ENCODE data around the gene SLC25A21.

Gene SLC25A21

DNA sequence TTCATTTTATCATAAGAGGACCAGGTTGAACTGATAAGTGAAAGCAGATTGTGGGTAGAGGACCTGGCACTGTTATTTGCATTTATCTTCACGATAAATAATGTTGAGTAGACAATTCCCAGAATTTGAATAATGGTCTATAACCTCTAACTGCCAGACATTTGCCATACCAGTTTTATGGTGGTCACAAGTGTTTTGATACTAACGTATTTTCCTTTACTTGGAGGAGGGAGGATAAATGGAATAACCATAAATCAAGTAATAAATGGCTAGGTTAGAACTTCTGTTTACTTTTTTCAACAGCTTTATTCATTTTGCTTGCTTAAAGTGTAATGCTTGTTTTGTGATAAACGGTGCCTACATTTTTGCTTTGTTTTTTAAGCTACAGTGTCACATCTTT lies 501.3 kb downstream of the SLC25A21 start:
- WGBS (ENCODE audit: extremely low coverage, insufficient coverage, insufficient read length): no CpG with 5 or more reads among the region's 3 CpGs
- Histone ChIP-seq H3K4me1 (ENCODE audit: control insufficient read depth in 1 of 2, insufficient read depth in 2 of 2, low read length in 2 of 2) (peaks cover 5 to 7% of the 10 kb centered on the region in 2 experiments), H3K27ac (ENCODE audit: low read depth, low read length) (no peak overlapping the region)

DNA sequence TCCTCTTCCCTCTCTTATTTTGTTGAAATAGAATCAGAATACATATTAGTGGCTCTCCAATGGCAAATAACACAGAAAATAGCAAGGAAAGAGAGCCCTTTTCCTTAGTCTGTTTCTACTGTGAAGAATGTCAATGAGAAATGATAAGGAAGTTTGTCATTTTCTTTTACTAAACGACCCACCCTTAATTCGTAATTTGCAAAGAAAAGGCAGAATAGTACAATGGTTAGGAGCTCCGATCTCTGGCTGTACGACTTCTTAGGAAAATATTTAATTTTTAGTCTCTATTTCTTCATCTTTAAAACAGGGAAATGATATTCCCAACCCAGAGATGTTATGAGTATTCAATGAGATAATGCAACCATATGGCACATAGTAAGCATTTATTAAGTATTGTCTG lies 504.7 kb downstream of the SLC25A21 start:
- no CpG with 5 or more reads among the region's 4 CpGs for WGBS (ENCODE audit: extremely low coverage, insufficient coverage, insufficient read length)

More for the DNA sequence above, 501.3 kb downstream of the SLC25A21 start:
- Histone ChIP-seq H3K18ac (ENCODE audit: low read length) (no peak overlapping the region), H2AFZ (ENCODE audit: insufficient read depth, low read length, poor library complexity) (no peak overlapping the region), H3K79me1 (ENCODE audit: low read length) (no peaks in the 10 kb centered on the region), H3K9ac (ENCODE audit: low read length) (no peak overlapping the region), H4K8ac (ENCODE audit: low read depth, low read length) (no peak overlapping the region), H2BK120ac (ENCODE audit: insufficient read depth, low read length, poor library complexity) (no peak overlapping the region), H2AK5ac (ENCODE audit: low read length) (no peak overlapping the region), H3K79me2 (ENCODE audit: control insufficient read depth, insufficient read depth, low read length, poor library complexity) (no peaks in the 10 kb centered on the region), H3K4me2 (ENCODE audit: low read length) (no peak overlapping the region), H2BK5ac (ENCODE audit: low read depth, low read length, poor library complexity) (no peak overlapping the region), H3K4ac (ENCODE audit: low read depth, low read length) (no peak overlapping the region), H2BK12ac (ENCODE audit: low read length) (no peak overlapping the region), H4K91ac (ENCODE audit: low read depth, low read length) (no peak overlapping the region), H3K36me3 (ENCODE audit: control insufficient read depth in 1 of 2, insufficient read depth in 2 of 2, low read length in 2 of 2) (no peaks in the 10 kb centered on the region), H4K12ac (ENCODE audit: low read depth, low read length) (no peak overlapping the region), H3K14ac (ENCODE audit: low read length) (no peak overlapping the region), H3K9me3 (ENCODE audit: insufficient read depth, low read depth, low read length) (no peaks in the 10 kb centered on the region), H3K4me3 (ENCODE audit: low read depth, low read length) (no peak overlapping the region), H3K23ac (ENCODE audit: low read length) (no peak overlapping the region), H3K27me3 (ENCODE audit: insufficient read depth, low read length) (peaks cover 12% of the 10 kb centered on the region)
- DNase-seq: no peak

DNA sequence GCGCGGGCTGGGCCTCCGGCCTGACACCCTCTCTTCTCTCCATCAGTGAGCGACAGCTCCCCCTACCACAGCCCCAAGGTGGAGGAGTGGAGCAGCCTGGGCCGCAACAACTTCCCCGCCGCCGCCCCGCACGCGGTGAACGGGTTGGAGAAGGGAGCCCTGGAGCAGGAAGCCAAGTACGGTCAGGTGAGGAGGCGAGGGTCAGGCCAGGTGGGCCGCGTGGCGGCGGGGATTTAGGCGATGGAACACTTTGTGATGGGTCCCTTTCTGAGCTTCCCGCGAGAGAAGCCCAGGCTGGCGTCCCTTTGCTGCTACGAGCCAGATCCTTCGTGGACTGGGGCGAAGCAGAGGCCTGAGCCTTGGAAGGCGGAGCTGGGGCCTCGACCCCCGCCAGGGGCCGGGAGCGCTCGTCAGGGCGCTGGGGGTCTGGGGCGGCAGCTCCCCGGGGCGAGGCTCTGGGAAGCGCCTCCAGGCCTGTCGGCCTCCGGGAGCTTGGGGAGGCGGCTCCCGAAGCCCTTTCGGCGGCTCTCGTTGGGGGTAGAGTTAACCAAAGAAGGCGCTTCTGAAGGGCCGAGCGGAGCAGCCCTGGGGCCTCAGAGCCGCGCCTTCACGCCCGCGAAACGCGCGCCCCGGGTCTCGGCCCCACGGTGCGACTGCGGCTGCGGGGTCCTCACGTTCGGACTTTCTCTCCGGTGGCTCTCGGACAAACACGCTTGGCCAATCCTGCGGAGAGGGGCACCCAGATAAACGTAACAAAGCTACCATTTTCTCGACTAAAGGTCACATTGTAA lies 505.8 kb downstream of the SLC25A21 start:
- no peaks in the 10 kb centered on the region for H3K79me1 ChIP-seq (ENCODE audit: low read length)
- H3K14ac ChIP-seq (ENCODE audit: low read length): no peak overlapping the region
- H3K79me2 ChIP-seq (ENCODE audit: control insufficient read depth, insufficient read depth, low read length, poor library complexity): no peaks in the 10 kb centered on the region
- H3K4ac ChIP-seq (ENCODE audit: low read depth, low read length): no peak overlapping the region
- H2BK120ac ChIP-seq (ENCODE audit: insufficient read depth, low read length, poor library complexity): no peak overlapping the region
- no peak overlapping the region for H3K4me3 ChIP-seq (ENCODE audit: low read depth, low read length)
- H2AK5ac ChIP-seq (ENCODE audit: low read length): no peak overlapping the region
- no peak overlapping the region for H4K91ac ChIP-seq (ENCODE audit: low read depth, low read length)
- no peak overlapping the region for H4K12ac ChIP-seq (ENCODE audit: low read depth, low read length)
- no peak overlapping the region for H3K18ac ChIP-seq (ENCODE audit: low read length)
- no peak overlapping the region for H3K23ac ChIP-seq (ENCODE audit: low read length)
- no peak overlapping the region for H4K8ac ChIP-seq (ENCODE audit: low read depth, low read length)
- no peak overlapping the region for H3K27ac ChIP-seq (ENCODE audit: low read depth, low read length)
- no peaks in the 10 kb centered on the region for H3K36me3 ChIP-seq (ENCODE audit: control insufficient read depth in 1 of 2, insufficient read depth in 2 of 2, low read length in 2 of 2)
- no peak overlapping the region for H3K9ac ChIP-seq (ENCODE audit: low read length)
- DNase-seq: no peak
- H2BK12ac ChIP-seq (ENCODE audit: low read length): no peak overlapping the region
- H3K27me3 ChIP-seq (ENCODE audit: insufficient read depth, low read length): peaks cover 49% of the 10 kb centered on the region
- no CpG with 5 or more reads among the region's 68 CpGs for WGBS (ENCODE audit: extremely low coverage, insufficient coverage, insufficient read length)
- peak overlapping the region; percentile 3 for H2AFZ ChIP-seq (ENCODE audit: insufficient read depth, low read length, poor library complexity)
- H3K4me1 ChIP-seq (ENCODE audit: control insufficient read depth in 1 of 2, insufficient read depth in 2 of 2, low read length in 2 of 2): peaks cover 17 to 20% of the 10 kb centered on the region in 2 experiments
- no peak overlapping the region for H2BK5ac ChIP-seq (ENCODE audit: low read depth, low read length, poor library complexity)
- H3K9me3 ChIP-seq (ENCODE audit: insufficient read depth, low read depth, low read length): peaks cover 5% of the 10 kb centered on the region
- H3K4me2 ChIP-seq (ENCODE audit: low read length): peak overlapping the region; percentile 50

More for the DNA sequence above, 504.7 kb downstream of the SLC25A21 start:
- H3K27me3 ChIP-seq (ENCODE audit: insufficient read depth, low read length): peaks cover 42% of the 10 kb centered on the region
- no peak overlapping the region for H3K4me2 ChIP-seq (ENCODE audit: low read length)
- H3K4ac ChIP-seq (ENCODE audit: low read depth, low read length): no peak overlapping the region
- H3K23ac ChIP-seq (ENCODE audit: low read length): no peak overlapping the region
- no peak overlapping the region for H4K12ac ChIP-seq (ENCODE audit: low read depth, low read length)
- no peak overlapping the region for H3K14ac ChIP-seq (ENCODE audit: low read length)
- no peak overlapping the region for H2BK12ac ChIP-seq (ENCODE audit: low read length)
- no peaks in the 10 kb centered on the region for H3K36me3 ChIP-seq (ENCODE audit: control insufficient read depth in 1 of 2, insufficient read depth in 2 of 2, low read length in 2 of 2)
- H3K27ac ChIP-seq (ENCODE audit: low read depth, low read length): no peak overlapping the region
- no peak overlapping the region for H4K8ac ChIP-seq (ENCODE audit: low read depth, low read length)
- peaks cover 13 to 17% of the 10 kb centered on the region in 2 experiments for H3K4me1 ChIP-seq (ENCODE audit: control insufficient read depth in 1 of 2, insufficient read depth in 2 of 2, low read length in 2 of 2)
- H2BK5ac ChIP-seq (ENCODE audit: low read depth, low read length, poor library complexity): no peak overlapping the region
- no peak overlapping the region for H4K91ac ChIP-seq (ENCODE audit: low read depth, low read length)
- no peak overlapping the region for H2BK120ac ChIP-seq (ENCODE audit: insufficient read depth, low read length, poor library complexity)
- H3K79me1 ChIP-seq (ENCODE audit: low read length): no peaks in the 10 kb centered on the region
- H2AFZ ChIP-seq (ENCODE audit: insufficient read depth, low read length, poor library complexity): no peak overlapping the region
- H3K18ac ChIP-seq (ENCODE audit: low read length): no peak overlapping the region
- H3K4me3 ChIP-seq (ENCODE audit: low read depth, low read length): no peak overlapping the region
- H3K79me2 ChIP-seq (ENCODE audit: control insufficient read depth, insufficient read depth, low read length, poor library complexity): no peaks in the 10 kb centered on the region
- no peak overlapping the region for H3K9ac ChIP-seq (ENCODE audit: low read length)
- DNase-seq: no peak
- peaks cover 3% of the 10 kb centered on the region for H3K9me3 ChIP-seq (ENCODE audit: insufficient read depth, low read depth, low read length)
- no peak overlapping the region for H2AK5ac ChIP-seq (ENCODE audit: low read length)

DNA sequence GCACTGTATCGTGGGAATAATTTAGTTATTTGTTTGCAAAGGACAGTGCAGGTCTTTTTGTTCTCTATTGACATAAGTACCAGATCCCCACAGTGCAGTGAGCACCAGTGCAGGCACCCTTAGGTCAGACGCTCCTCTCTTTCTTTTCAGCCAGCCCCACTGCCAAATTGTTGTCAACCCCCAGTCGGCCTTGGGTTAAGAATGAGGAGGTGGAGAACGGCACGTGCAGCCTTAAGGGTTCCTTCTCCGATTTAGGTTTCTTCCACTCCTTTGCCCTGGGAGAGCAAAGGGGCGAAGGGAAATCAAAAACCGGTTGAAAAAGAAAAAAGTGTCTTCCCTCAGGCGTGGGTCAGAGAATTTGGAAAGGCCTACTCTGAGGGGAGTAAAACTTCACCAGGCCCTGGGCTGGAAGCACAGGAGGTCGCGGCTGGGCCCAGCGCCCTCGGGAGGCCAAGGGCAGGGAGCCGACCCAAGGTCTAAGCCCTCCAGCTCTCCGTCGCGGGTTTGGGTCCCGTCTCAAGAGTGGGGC lies 506.5 kb downstream of the SLC25A21 start:
- H3K4ac ChIP-seq (ENCODE audit: low read depth, low read length): no peak overlapping the region
- no peak overlapping the region for H3K4me2 ChIP-seq (ENCODE audit: low read length)
- no peak overlapping the region for H3K14ac ChIP-seq (ENCODE audit: low read length)
- H3K9ac ChIP-seq (ENCODE audit: low read length): no peak overlapping the region
- peaks cover 9% of the 10 kb centered on the region for H3K9me3 ChIP-seq (ENCODE audit: insufficient read depth, low read depth, low read length)
- H2BK12ac ChIP-seq (ENCODE audit: low read length): no peak overlapping the region
- DNase-seq: no peak
- no peak overlapping the region for H4K8ac ChIP-seq (ENCODE audit: low read depth, low read length)
- WGBS (ENCODE audit: extremely low coverage, insufficient coverage, insufficient read length): no CpG with 5 or more reads among the region's 18 CpGs
- no peaks in the 10 kb centered on the region for H3K79me2 ChIP-seq (ENCODE audit: control insufficient read depth, insufficient read depth, low read length, poor library complexity)
- H3K36me3 ChIP-seq (ENCODE audit: control insufficient read depth in 1 of 2, insufficient read depth in 2 of 2, low read length in 2 of 2): no peaks in the 10 kb centered on the region
- no peak overlapping the region for H4K91ac ChIP-seq (ENCODE audit: low read depth, low read length)
- no peak overlapping the region for H3K4me3 ChIP-seq (ENCODE audit: low read depth, low read length)
- no peak overlapping the region for H3K27ac ChIP-seq (ENCODE audit: low read depth, low read length)
- peaks cover 22 to 25% of the 10 kb centered on the region in 2 experiments for H3K4me1 ChIP-seq (ENCODE audit: control insufficient read depth in 1 of 2, insufficient read depth in 2 of 2, low read length in 2 of 2)
- no peak overlapping the region for H2BK120ac ChIP-seq (ENCODE audit: insufficient read depth, low read length, poor library complexity)
- no peak overlapping the region for H2BK5ac ChIP-seq (ENCODE audit: low read depth, low read length, poor library complexity)
- H3K18ac ChIP-seq (ENCODE audit: low read length): no peak overlapping the region
- no peak overlapping the region for H4K12ac ChIP-seq (ENCODE audit: low read depth, low read length)
- H3K79me1 ChIP-seq (ENCODE audit: low read length): no peaks in the 10 kb centered on the region
- H2AK5ac ChIP-seq (ENCODE audit: low read length): no peak overlapping the region
- no peak overlapping the region for H2AFZ ChIP-seq (ENCODE audit: insufficient read depth, low read length, poor library complexity)
- H3K23ac ChIP-seq (ENCODE audit: low read length): no peak overlapping the region
- H3K27me3 ChIP-seq (ENCODE audit: insufficient read depth, low read length): peaks cover 54% of the 10 kb centered on the region
